ENCODE measurements around the gene EPHA2. TPM values are rescaled to one million over a fixed set of nuclear protein-coding genes. Genes with fewer than 3 reads are reported as not detected.

Gene EPHA2
- 13.6 and 26.5 TPM in 2 replicates for polyA plus RNA-seq (2011; rRNA removed)
- 22.8 TPM in 2 replicates for polyA minus RNA-seq (2011; rRNA and poly(A)+ RNA removed)

GRCh38 chr1:16155537-16156410 is at the start of gene EPHA2:
Gene EPHA2 (minus strand): TSS chr1:16156069. CDS start chr1:16155932, 137 bp downstream.
- Histone ChIP-seq H3K27me3 (ENCODE audit: control insufficient read depth, insufficient read depth, low read length) (no peaks in the 10 kb centered on the region), H3K36me3 (ENCODE audit: control insufficient read depth, insufficient read depth, low read length) (no peaks in the 10 kb centered on the region), H3K4me3 (ENCODE audit: low read depth, low read length) (peak within 1 kb of the TSS; percentile 80)
- POLR2A ChIA-PET = interaction anchor here (0.7 to 2.3 kb wide), 2 partner anchors 10 to 86 kb away, joined by 4 to 6 read pairs; no protein-coding TSS in a partner anchor
- no peak for TF ChIP-seq CTCF (IDR thresholded peaks at IDR 0.05; ENCODE audit: insufficient read depth, low read depth, low read length)
- CTCF ChIA-PET = interaction anchor here (0.6 to 13.9 kb wide), 15 partner anchors 9 to 83 kb away, joined by 3 to 179 read pairs (median 3); partner anchors contain the start of gene FAM131C
- no peak for DNase-seq (ENCODE audit: low read depth)

GRCh38 chr1:16205334-16205671 is 49.4 kb upstream of the EPHA2 start:
- POLR2A ChIA-PET = no interaction called here
- CTCF ChIA-PET = interaction anchor here (1.0 to 2.6 kb wide), 6 partner anchors 11 to 413 kb away, joined by 3 to 13 read pairs (median 3); no protein-coding TSS in a partner anchor
- H3K27me3 ChIP-seq (ENCODE audit: control insufficient read depth, insufficient read depth, low read length) = no peaks in the 10 kb centered on the region
- H3K36me3 ChIP-seq (ENCODE audit: control insufficient read depth, insufficient read depth, low read length) = peaks cover 8% of the 10 kb centered on the region
- no peak overlapping the region for H3K4me3 ChIP-seq (ENCODE audit: low read depth, low read length)
- no peak for TF ChIP-seq CTCF (IDR thresholded peaks at IDR 0.05; ENCODE audit: insufficient read depth, low read depth, low read length)
- DNase-seq (ENCODE audit: low read depth) = no peak

GRCh38 chr1:16204634-16205333 is 48.9 kb upstream of the EPHA2 start:
- POLR2A ChIA-PET = no interaction called here
- peak; percentile 45 for TF ChIP-seq CTCF (IDR thresholded peaks at IDR 0.05; ENCODE audit: insufficient read depth, low read depth, low read length)
- no peak for DNase-seq (ENCODE audit: low read depth)
- H3K4me3 ChIP-seq (ENCODE audit: low read depth, low read length) = no peak overlapping the region
- CTCF ChIA-PET = interaction anchor here (0.7 to 2.6 kb wide), 10 partner anchors 10 to 413 kb away, joined by 3 to 13 read pairs (median 3); no protein-coding TSS in a partner anchor
- no peaks in the 10 kb centered on the region for H3K27me3 ChIP-seq (ENCODE audit: control insufficient read depth, insufficient read depth, low read length)
- H3K36me3 ChIP-seq (ENCODE audit: control insufficient read depth, insufficient read depth, low read length) = peaks cover 8% of the 10 kb centered on the region

- ChIA-PET CTCF (interaction anchor here (0.7 to 2.6 kb wide), 10 partner anchors 14 to 412 kb away, joined by 3 to 13 read pairs (median 4); partner anchors contain the start of gene FAM131C), POLR2A (no interaction called here)
- TF ChIP-seq CTCF (IDR thresholded peaks at IDR 0.05; ENCODE audit: insufficient read depth, low read depth, low read length) = no peak
- Histone ChIP-seq H3K27me3 (ENCODE audit: control insufficient read depth, insufficient read depth, low read length) (no peaks in the 10 kb centered on the region), H3K4me3 (ENCODE audit: low read depth, low read length) (no peak overlapping the region), H3K36me3 (ENCODE audit: control insufficient read depth, insufficient read depth, low read length) (peaks cover 8% of the 10 kb centered on the region)
- DNase-seq (ENCODE audit: low read depth) = no peak
Measured at GRCh38 chr1:16204216-16204615, 48.3 kb upstream of the EPHA2 start.

- Histone ChIP-seq H3K36me3 (ENCODE audit: control insufficient read depth, insufficient read depth, low read length) (peaks cover 8% of the 10 kb centered on the region), H3K27me3 (ENCODE audit: control insufficient read depth, insufficient read depth, low read length) (no peaks in the 10 kb centered on the region), H3K4me3 (ENCODE audit: low read depth, low read length) (no peak overlapping the region)
- ChIA-PET CTCF (interaction anchor here (1.1 to 2.6 kb wide), 6 partner anchors 41 to 411 kb away, joined by 3 to 13 read pairs (median 4); partner anchors contain the start of gene FAM131C), POLR2A (no interaction called here)
- DNase-seq (ENCODE audit: low read depth) = no peak
- no peak for TF ChIP-seq CTCF (IDR thresholded peaks at IDR 0.05; ENCODE audit: insufficient read depth, low read depth, low read length)
Measured at GRCh38 chr1:16203550-16203949, 47.7 kb upstream of the EPHA2 start.

Data from BJ (cell line).